Activated T-cell treated with anti-CD3 and anti-CD28 coated beads for 4 hours (primary cell): ENCODE measurements around the gene CPNE1.

ENCODE experiments used
- DNase-seq: peaks from one replicate; pipeline ENCODE4 v3.0.0-alpha.2; 2020

CPNE1 gene

GRCh38 chr20:35652641-35653429 is 11.9 kb downstream of the CPNE1 start:
- DNase-seq, result no peak

GRCh38 chr20:35651958-35652357 is 12.7 kb downstream of the CPNE1 start:
- no peak for DNase-seq

GRCh38 chr20:35650632-35651031 is 14.1 kb downstream of the CPNE1 start:
- DNase-seq, result no peak

- DNase-seq, result no peak
These were observed 15.9 kb downstream of the CPNE1 start for GRCh38 chr20:35648836-35649235.

- no peak for DNase-seq
These were observed 19.9 kb downstream of the CPNE1 start for GRCh38 chr20:35644806-35645205.

GRCh38 chr20:35643045-35643444 is 21.7 kb downstream of the CPNE1 start:
- DNase-seq, result no peak

GRCh38 chr20:35641743-35642142 is 23.0 kb downstream of the CPNE1 start:
- no peak for DNase-seq

GRCh38 chr20:35640724-35641123 is 24.0 kb downstream of the CPNE1 start:
- no peak for DNase-seq

GRCh38 chr20:35638751-35639150 is 25.9 kb downstream of the CPNE1 start:
- no peak for DNase-seq

GRCh38 chr20:35637276-35637675 is 27.4 kb downstream of the CPNE1 start:
- DNase-seq, result no peak

GRCh38 chr20:35636095-35636494 is 28.6 kb downstream of the CPNE1 start:
- no peak for DNase-seq

- DNase-seq, result no peak
These were observed 29.0 kb downstream of the CPNE1 start for GRCh38 chr20:35635652-35636051.

- DNase-seq, result no peak
These were observed 32.1 kb downstream of the CPNE1 start for GRCh38 chr20:35632539-35633115.

GRCh38 chr20:35630636-35631035 is 34.1 kb downstream of the CPNE1 start:
- no peak for DNase-seq

GRCh38 chr20:35629427-35630145 is 35.1 kb downstream of the CPNE1 start:
- DNase-seq, result no peak

GRCh38 chr20:35627121-35627520 is 37.6 kb downstream of the CPNE1 start:
- DNase-seq, result no peak

GRCh38 chr20:35626386-35627001 is 38.2 kb downstream of the CPNE1 start:
- no peak for DNase-seq

- DNase-seq, result no peak
These were observed 38.9 kb downstream of the CPNE1 start for GRCh38 chr20:35625584-35626385.

GRCh38 chr20:35621560-35621946 is 43.1 kb downstream of the CPNE1 start:
- DNase-seq, result no peak

GRCh38 chr20:35620818-35621559 is 43.7 kb downstream of the CPNE1 start:
- no peak for DNase-seq

- peak; percentile 62 for DNase-seq
These were observed 45.3 kb downstream of the CPNE1 start for GRCh38 chr20:35619196-35620095.
